ENCODE data around the gene GIMAP2.

GIMAP2 gene

DNA sequence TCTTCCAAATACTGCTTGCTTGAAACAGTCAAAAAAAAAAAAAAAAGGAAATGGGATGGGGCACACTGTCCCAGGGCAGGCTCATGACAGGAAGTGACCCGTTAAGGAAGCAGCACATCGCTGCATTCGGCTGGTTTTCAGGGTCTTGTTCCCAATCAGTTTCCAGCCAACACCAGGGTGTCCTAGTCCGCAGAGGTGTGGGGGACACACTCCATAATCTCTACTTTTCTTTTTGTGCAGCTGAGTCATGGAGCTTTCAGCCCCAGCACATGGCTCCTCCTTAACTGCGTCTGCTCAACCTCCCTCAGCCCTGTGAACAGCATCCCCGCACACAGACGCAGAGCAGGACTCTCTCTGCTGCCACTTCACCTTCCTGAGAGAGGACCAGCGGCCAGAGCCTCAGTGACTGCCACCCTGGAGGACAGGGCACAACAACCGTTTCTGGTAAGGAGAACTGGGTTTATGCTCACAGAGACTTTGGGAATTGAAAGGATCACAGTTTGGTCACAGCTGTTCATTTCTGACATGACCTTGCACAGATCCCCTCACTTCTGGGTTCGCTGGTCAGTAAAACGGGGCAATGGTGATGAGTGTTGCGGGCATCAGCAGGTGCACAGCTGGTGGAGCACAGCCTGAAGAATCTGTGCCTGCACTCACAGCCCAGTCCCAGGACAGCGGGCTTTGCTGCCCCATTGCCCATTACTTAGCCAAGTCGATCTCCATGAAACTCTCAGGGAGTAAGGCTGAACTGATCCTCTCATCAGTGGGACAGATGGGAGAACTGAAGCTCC, 52.0 kb downstream of the GIMAP2 start, which contains the start of gene GIMAP5:
Gene GIMAP5, plus strand, starts transcription at position 154 of the 791 bp plus-strand sequence. CDS start 3,467 bp downstream, outside the sequence.
- CTCF ChIA-PET, result interaction anchor here (1.2 to 3.0 kb wide), 2 partner anchors 11 to 80 kb away, joined by 3 to 14 read pairs; no protein-coding TSS in a partner anchor
- POLR2A ChIA-PET, result interaction anchor here (0.7 kb wide), 1 partner anchor 1825 kb away, joined by 4 read pairs; no protein-coding TSS in a partner anchor
- no peak for DNase-seq (ENCODE audit: extremely low spot score)
- no peak for TF ChIP-seq CTCF (IDR thresholded peaks at IDR 0.05; ENCODE audit: control extremely low read depth, extremely low read depth, low read depth, missing control alignments)

- no peak for TF ChIP-seq CTCF (IDR thresholded peaks at IDR 0.05; ENCODE audit: control extremely low read depth, extremely low read depth, low read depth, missing control alignments)
- CTCF ChIA-PET, result interaction anchor here (1.2 to 3.0 kb wide), 2 partner anchors 10 to 80 kb away, joined by 3 to 14 read pairs; no protein-coding TSS in a partner anchor
Measured at GRCh38 chr7:150738092-150738491, 52.6 kb downstream of the GIMAP2 start.

GRCh38 chr7:150738591-150739001, 53.1 kb downstream of the GIMAP2 start:
- POLR2A ChIA-PET, result no interaction called here
- no peak for TF ChIP-seq CTCF (IDR thresholded peaks at IDR 0.05; ENCODE audit: control extremely low read depth, extremely low read depth, low read depth, missing control alignments)
- no peak for DNase-seq (ENCODE audit: extremely low spot score)
- CTCF ChIA-PET, result interaction anchor here (1.1 to 3.0 kb wide), 2 partner anchors 10 to 18 kb away, joined by 3 to 14 read pairs; no protein-coding TSS in a partner anchor

More at GRCh38 chr7:150738092-150738491, 52.6 kb downstream of the GIMAP2 start:
- POLR2A ChIA-PET, result no interaction called here
- DNase-seq (ENCODE audit: extremely low spot score), result no peak

DNA sequence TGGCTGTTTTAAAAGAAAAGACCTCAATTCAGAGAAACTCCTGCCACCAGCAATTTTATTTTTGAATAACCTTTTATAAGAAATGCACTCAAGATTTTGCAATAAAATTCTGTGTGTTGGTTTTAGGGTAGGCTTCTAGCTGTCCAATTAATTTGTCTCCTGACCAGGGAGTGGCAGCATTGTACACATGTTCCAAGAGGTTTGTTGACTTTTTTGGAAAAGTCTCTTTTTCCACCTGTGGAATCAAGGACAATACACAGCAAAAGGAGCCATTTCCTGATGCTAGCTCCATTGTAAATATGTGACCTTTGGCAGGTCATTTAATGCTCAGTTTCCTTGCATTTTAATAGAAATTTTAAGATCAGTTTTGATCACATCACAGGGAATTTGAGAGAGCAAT, 53.5 kb downstream of the GIMAP2 start:
- ChIA-PET CTCF (interaction anchor here (1.1 to 3.0 kb wide), 2 partner anchors 9 to 18 kb away, joined by 3 to 14 read pairs; no protein-coding TSS in a partner anchor), POLR2A (no interaction called here)
- TF ChIP-seq CTCF (IDR thresholded peaks at IDR 0.05; ENCODE audit: control extremely low read depth, extremely low read depth, low read depth, missing control alignments), result peak; percentile 23
- no peak for DNase-seq (ENCODE audit: extremely low spot score)

DNA sequence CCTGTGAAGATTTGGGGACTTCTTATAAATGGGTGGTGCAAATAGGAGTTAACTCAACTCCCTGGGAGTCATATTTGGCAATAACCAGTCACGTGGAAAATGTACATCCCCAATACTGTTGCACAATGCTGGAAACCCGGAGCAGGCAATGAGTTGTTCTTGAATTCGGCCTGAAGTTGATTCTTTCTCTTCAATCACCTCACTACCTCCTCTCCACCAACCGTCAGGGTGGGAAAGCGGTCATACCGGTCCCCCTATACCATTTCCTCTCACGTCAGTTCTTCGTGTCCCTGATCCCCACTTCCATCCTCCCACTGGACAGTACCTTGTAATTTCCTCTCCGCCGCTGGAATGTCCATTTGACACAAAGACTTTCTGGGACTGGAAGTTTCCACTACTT, 54.5 kb downstream of the GIMAP2 start:
- no peak for DNase-seq (ENCODE audit: extremely low spot score)
- TF ChIP-seq CTCF (IDR thresholded peaks at IDR 0.05; ENCODE audit: control extremely low read depth, extremely low read depth, low read depth, missing control alignments), result no peak
- ChIA-PET CTCF (interaction anchor here (3.0 kb wide), 1 partner anchor 8 kb away, joined by 14 read pairs; no protein-coding TSS in a partner anchor), POLR2A (no interaction called here)

DNA sequence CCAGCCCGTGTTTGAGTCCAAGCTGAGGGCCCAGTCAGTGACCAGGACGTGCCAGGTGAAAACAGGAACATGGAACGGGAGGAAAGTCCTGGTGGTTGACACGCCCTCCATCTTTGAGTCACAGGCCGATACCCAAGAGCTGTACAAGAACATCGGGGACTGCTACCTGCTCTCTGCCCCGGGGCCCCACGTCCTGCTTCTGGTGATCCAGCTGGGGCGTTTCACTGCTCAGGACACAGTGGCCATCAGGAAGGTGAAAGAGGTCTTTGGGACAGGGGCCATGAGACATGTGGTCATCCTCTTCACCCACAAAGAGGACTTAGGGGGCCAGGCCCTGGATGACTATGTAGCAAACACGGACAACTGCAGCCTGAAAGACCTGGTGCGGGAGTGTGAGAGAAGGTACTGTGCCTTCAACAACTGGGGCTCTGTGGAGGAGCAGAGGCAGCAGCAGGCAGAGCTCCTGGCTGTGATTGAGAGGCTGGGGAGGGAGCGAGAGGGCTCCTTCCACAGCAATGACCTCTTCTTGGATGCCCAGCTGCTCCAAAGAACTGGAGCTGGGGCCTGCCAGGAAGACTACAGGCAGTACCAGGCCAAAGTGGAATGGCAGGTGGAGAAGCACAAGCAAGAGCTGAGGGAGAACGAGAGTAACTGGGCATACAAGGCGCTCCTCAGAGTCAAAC, 56.9 kb downstream of the GIMAP2 start:
- DNase-seq (ENCODE audit: extremely low spot score), result no peak
- ChIA-PET POLR2A (no interaction called here), CTCF (interaction anchor here (1.2 to 2.3 kb wide), 7 partner anchors 9 to 293 kb away, joined by 3 to 13 read pairs (median 5); no protein-coding TSS in a partner anchor)
- TF ChIP-seq CTCF (IDR thresholded peaks at IDR 0.05; ENCODE audit: control extremely low read depth, extremely low read depth, low read depth, missing control alignments), result no peak

Data from GM10248 (cell line).